GM21723 (cell line): Measurements from ENCODE around the gene ACOXL.

Source experiments
- ATAC-seq: cut with Tn5 transposase; IDR thresholded peaks from one replicate; pipeline ENCODE4 v1.9.1; 2021; ENCODE audit warnings: mild to moderate bottlenecking, moderate library complexity; ENCODE audit not compliant: unreplicated experiment

Gene ACOXL

DNA sequence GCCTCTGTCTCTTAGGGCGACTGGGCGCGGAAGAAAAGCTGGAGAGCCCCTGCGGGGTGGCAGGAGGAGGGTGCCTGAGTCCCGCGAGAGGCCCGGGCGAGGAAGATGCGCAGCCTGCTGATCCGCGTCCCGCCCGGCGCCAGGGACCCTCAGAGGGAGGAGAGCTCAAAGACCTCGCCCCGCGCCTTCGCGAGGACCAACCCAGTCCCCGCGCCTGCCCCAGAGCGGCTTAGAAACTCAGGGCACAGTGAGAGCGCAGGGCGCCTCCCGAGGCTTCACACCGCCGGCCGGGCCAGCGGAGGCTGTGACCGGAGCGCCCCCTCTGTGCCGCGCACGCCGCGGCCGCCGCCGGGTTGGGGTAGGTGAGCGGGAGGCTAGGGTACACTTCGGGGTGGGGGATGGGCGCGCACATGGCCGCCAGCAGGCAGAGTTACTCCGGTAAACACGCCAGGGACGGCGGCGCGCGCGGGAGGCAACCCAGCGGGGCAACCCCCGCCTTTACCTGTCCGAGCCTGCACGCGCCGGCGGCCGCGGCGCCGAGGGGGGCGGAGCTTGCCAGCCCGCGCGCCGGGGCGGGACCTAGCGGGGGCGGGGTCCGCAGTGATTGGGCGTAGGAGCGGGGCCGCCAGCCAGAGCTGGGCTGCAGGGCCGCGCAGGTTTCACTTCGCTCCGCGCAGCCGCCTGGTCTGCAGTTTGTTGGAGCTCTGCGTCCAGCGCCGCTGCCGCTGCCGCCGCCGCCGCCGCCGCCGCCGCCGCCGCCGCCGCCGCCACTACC is 388.1 kb downstream of the ACOXL start, which contains the start of gene BCL2L11:
BCL2L11 (plus strand) TSS at position 662 of the 775 bp plus-strand sequence. CDS start 2,832 bp downstream, outside the sequence.
- ATAC-seq: peak; percentile 49

DNA sequence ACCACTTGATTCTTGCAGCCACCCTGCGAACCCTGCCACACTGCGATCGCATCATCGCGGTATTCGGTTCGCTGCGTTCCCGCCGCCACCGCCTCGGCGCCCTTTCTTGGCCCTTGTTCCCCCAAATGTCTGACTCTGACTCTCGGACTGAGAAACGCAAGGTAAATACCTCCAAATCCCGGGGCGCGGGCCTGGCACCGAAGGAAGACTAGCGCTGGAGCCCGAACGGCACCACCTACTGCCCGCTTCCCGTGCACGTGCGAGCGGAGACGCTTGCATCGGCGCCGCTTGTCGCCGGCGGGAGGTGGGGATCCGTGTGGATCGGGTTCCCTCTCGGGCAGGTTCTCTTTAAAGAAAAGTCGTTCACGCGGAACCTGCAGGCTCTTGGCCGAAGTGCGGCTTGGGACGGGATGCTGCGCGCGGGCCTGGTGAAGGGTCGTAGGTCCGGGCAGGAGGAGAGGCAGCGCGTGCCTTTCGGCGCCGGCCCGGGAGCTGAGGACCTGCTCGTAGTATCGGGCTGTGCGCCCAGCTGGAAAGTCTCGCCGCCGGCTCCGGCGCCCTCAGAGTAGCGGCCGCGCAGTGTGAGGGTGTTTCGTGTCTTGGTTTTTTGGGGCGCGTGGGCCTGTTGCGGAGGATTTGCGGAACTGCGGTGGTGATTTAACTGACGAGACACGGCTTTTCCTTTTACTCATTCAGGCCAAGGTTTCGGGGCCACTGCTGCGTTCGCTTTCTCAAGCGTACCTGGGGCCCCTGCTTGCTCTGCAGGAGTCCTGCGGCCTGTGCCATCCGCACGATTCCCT is 388.9 kb downstream of the ACOXL start:
- ATAC-seq: no peak

DNA sequence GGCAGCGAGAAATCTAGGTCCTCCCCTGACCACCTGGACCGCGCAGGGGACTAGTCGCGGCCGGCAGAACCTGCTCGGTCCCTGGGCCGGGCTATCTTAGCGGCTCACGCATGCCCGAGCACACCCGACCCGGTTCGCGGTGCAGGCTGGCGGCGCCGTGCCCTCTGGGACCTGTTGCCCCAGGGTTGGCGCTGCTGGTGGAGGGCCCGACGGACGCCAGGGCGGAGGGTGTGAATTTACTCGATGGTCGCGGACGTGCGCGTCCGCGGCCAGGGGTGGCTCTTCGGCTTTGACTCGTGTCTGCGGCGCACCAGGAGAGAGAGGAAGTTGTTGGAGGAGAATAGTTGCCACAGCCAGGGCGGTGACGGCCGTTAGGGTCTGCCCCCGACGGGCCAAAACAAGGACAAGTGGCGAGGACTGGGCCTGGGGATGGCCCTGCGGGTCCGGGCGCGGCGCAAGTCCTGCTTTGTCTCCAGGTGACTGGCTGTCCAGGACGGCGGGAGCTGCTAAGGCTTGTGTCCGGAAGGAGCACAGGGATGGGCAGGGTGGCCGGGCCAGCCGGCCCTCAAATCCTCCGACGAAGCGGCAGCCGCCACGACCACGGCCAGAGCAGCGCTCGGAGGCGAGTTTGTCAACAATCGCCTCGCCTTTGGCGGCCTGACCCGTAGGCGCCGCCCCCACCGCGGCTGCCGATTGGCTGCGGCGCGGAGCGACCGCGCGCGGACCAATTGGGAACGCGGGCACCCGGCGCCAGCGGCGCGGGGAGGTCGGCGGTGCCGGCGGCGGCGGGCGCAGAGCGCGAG is 389.7 kb downstream of the ACOXL start:
- peak; percentile 57 for ATAC-seq

DNA sequence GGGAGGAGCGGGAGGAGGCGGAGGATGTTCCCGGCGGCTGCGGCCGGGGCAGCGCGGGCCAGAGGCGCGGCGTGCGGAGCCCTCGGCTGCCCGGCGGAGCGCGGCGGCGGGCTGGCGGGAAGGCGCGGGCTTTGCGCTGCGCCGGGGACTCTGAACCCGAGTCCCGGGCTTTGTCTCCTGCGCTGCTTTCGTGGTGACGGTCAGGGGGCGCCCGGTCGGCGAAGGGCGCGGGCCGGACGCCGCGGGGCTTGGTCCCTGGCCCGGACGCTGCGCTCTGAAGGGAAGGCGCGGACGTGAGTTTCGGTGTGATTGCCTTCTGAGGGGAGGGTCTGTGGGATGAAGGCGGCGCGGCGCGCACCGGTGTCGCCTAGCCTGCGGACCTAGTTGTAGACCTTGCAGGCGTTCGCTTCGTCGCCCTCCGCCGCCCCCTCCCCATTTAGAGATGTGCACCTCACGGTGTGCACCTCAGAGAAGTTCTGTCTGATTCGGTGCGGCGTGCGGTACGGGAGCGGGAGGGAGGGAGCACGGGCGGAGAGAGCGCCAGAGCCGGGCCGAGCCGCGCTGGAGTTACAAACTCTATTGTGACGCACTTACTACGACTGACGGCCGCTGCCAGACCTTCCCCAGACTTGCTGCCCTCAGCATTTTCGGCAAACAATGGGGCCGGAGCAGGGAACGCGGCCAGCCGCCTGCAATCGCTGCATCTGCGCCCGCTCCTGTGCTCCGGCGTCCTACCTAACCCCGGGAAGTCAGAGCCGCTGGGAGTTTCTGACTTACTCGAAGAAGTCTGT is 390.5 kb downstream of the ACOXL start:
- ATAC-seq: no peak

DNA sequence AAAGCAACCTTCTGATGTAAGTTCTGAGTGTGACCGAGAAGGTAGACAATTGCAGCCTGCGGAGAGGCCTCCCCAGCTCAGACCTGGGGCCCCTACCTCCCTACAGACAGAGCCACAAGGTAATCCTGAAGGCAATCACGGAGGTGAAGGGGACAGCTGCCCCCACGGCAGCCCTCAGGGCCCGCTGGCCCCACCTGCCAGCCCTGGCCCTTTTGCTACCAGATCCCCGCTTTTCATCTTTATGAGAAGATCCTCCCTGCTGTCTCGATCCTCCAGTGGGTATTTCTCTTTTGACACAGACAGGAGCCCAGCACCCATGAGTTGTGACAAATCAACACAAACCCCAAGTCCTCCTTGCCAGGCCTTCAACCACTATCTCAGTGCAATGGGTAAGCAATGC is 391.4 kb downstream of the ACOXL start:
- ATAC-seq: no peak

DNA sequence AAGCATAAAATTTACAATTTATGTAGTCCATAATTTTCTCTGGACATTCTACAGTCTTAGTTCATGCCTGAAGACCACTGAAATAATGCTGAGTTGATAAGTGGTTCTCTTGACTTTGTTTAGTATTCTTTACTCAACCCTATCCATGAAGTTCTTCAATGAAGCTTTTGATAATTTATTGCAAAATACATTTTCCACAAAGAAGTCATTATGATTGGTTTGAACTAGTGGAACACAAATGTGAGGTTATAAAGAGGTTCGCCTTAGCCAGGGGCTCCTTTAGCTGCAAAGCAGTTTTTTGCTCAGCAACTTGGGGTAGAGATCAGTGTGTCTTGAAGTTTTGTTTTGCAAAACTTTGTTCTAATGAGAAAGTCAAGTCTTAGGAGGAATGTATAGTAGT is 394.2 kb downstream of the ACOXL start:
- ATAC-seq: no peak

DNA sequence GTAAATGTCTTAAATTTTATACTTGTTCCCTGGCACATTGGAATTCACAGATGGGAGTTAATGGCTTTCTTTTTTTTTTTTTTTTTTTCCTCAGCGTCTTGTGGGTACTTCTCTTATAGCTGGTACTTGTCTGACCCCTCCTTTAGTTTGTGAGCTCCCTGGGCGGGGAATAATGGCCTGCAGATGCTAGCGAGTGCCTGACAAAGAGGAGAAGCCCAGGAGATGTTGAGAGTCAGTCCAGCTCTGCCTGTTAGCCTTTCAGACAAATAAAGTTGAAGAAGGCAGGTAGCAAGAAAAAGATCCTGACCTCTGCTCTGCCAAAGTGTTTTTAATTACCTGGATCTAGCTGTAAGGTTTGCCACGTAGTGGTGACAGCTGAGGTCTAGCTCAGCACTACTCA is 395.0 kb downstream of the ACOXL start:
- ATAC-seq: no peak

DNA sequence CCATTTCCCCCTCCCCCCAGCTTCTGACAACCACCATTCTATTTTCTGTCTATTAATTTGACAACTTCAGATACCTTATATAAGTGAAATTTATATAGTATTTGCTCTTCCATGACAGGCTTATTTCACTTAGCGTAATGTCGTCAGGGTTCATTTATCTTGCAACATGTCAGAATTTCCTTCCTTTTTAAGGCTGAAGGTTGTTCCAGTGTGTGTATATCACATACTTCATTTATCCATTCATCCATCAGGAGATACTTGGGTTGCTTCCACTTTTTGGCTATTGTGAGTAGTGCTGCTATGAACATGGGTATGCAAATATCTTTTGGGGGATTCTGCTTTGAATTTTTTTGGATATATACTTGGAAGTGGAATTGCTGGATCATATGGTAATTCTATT is 395.7 kb downstream of the ACOXL start:
- ATAC-seq: no peak

DNA sequence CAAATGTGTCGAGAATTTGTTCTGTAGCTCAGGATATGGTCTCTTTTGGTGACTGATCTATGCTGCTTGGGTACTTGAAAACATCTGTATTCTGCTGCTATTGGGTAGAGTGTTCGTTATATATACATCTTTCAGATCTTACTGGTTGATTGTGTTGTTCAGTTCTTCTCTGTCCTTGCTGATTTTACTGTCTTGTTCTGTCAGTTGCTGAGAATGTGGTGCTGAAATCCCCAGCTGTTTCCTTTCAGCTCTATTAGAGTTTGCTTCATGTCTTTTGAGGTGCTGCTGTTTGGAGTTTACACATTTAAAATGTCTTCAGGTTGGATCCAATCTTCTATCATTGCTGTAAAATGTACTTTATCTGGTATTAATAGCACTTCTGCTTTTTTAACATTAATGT is 401.2 kb downstream of the ACOXL start:
- ATAC-seq: no peak

DNA sequence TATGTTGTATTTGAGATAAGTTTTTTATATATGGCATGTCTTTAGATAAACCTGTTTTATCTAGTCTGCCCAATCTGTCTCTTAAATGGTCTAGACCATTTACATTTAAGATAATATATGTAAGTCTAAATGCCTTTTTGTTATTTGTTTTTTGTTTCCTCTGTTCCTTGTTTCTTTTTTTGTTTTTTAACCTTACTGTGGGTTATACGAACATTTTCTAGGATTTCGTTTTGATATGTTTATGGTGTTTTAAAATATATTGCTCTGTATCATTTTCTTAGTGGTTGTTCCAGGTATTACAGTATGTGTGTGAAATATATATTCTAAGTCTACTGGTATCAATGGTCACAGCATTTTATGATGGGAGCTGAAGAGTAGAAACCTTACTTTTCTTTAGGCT is 401.7 kb downstream of the ACOXL start:
- no peak for ATAC-seq

DNA sequence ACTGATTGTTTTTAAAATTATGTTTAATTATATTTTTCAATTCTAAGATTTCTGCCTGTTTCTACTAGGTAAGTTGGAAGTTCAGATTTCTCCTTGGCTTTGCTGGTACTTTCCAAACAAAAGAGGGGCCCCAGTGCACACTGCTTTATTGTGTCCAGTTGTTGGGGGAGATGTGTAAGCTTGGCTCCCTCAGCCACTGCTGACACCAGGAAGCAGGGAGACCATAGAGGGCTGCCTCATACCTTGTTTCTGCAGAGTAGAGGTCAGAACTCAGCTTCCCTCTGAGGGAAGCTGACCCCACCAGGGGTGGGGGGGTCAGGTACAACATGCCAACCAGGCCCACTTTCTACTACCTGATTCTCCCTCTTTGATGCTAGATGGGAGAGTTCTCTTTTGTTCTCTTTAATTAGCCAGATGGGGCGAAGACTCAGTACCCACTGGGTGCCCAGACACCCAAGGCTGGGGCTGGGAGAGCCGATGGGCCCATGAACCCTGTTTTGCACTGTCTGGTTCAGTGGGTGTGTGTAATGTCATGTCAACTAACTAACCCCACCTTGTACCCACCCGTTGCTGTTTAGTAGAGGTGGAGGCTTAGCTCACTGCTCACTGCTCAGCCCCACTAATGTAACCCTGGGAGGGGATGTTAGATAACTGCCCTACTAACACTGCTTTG is 403.0 kb downstream of the ACOXL start:
- no peak for ATAC-seq

DNA sequence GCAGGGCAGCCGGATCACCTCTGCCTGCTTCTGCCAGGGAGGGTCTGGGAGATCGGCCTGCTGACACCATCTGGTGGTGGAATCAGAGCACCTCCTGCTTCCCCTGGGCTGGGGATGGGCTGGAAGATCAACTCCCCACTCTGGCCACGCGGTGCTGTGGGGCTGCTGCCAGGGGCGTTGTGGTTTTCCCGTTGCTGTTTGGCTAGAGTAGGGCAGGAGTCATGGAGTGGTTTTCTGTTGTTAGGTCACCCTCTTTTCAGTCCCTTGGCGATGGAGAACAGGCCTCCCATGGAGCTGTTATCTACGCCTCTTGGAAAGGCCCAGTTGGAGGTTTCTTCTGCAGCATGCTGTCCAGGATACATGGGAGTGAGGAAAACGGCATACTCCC is 403.5 kb downstream of the ACOXL start:
- no peak for ATAC-seq

DNA sequence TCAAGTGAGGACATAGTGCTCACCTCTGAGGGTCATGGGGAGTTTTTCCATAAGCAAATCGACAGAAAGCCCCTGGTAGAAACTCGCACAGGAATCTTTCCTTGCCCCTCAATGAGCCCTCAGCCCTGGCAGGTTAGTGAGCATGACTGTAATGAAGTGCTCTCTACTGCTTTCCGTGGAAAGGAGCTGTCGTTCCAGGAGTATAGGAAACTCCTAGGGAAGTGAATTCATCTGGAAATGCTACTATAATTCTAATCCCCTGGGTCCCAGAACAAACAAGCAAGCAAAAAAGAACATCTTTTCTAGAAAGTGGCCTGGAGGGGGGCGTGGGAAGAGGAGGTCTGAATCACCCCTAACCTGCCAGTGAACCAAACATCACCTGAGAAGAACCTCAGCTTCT is 406.5 kb downstream of the ACOXL start:
- ATAC-seq: no peak

DNA sequence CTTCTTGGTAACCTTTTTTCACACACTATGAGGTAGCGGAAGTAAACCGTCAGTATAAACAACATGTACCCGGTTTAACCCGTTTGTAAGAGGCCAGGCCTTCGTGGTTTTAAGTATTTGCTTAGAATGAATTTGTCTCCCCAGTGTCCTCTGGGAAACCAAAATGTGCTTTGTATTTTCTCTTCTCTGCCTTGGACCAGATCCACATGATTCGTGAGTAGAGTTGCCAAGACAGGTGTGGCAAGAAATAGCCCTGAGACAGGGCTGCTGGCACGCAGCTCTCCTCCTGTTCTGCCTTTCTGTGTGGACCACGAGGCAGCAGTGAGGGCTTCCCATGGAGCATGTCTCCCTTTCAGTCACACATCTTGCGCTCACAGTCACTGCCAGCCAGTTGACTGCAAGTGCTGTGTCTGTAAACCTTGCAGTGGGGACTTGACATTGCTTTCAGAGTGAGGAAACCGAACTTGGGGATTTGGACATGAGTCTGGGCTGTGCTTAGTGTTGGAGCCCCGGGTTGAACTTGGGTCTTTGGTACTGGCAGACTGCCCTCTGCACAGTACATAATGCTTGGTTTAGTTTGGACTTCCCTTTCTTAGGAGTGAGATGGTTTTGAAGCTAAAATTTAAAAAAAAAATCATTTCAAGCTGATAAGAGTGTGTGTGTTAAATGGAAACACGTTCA is 407.4 kb downstream of the ACOXL start:
- no peak for ATAC-seq

DNA sequence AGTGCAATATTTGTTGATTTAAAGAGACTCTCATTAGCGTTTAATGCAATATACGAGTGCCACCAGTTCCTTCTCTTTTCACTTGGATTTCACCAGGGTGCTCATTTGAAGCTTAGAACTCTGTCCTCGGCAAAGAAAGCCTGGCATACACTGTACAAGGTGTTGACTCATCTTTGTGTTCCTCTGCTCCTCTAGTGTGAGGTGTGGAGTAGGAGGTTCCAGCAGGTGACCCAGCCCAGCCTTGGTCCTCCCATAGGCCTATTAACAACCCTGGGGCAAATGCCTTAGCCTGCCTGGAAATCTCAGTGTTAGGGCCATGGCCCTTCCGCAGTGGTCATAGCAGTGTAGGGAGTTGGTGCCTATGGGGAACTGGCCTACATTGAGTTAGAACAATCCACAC is 408.4 kb downstream of the ACOXL start:
- ATAC-seq: no peak

DNA sequence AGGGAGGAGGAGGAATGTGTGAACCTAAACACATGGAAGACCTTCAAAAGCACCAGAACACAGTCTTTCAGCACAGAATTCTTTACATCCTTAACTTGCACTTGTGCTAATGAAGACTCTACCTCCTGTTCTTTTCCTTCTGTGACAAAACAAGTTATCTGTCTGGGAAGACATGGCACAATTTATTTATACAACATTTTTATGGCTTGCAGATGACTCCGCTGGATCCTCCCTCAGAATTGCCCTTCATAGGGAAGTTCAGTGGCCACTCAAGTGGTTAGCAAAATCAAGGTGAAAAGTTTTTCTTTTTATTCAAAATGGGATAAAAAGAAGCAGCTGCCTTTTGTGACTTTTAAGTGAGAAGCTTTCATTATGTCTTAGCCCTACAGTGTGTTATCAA is 409.7 kb downstream of the ACOXL start:
- ATAC-seq: no peak

DNA sequence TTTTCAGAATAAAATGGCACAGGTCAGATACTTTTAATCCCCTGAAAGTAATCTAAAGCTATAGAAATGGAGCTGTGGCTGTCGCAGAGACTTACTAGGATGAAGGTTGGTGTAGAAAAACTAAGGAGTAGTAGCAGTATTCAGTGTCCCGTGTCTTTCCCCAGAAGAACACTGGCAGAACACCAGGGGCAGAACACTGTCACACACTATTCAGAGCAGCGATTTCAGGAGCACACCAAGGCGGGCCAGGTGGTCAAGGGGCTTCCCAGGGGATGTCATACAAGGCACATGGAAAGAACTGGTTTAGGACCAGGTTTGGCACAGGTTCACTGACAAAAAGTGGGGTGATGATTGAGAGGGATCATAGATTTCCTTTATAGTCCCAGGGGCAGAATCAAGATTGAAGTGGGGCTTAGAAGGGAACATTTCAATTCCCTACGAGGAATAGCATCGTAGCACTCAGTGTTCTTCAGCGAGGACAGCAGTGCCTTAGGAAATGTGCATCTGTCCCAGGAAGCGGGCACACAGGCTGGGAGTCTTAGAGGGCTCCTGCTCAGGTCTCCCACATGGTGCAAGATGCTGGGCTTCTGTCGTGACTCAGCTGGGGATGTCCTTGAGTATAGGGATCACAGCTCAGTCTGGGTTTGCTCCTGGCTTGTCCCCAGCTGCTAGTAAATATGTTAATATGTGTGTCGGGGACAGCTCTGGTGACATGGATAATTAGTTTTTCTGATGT is 410.9 kb downstream of the ACOXL start:
- no peak for ATAC-seq

DNA sequence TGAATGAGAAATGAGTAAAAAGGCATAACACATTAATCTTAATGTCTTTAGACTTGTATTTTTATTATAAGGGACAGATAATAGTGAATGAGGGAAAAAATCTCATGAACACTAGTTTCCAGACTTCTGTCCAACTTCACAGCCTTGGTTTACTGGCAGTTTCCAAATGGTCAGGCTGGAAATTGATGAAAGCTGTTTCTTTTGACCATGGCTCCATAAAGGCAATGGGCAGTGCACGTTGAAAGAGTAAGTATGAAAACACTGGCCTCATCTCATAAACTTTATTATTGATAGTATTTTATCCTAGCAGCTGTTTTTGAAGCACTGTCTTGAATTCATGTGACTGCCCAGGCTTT is 411.4 kb downstream of the ACOXL start:
- ATAC-seq: no peak
